Activated B cell treated with CpG ODN at 0.5 μM for 24 hours (primary cell): ENCODE measurements around the gene ZBTB16. TPM values are rescaled to one million over a fixed set of nuclear protein-coding genes. Genes with fewer than 3 reads are reported as not detected.

Experiments used
- ATAC-seq: fragments of 200-7000 bp; cut with Tn5 transposase; one replicate; pipeline ENCODE4 v1.10.0; 2021; ENCODE audit warnings: low read depth, mild to moderate bottlenecking, moderate library complexity
- CTCF ChIA-PET: fragments of 350-600 bp; sonication (Branson Sonifier 250); formaldehyde crosslinking; loops from one replicate; lab custom pipeline; 2021; ENCODE audit warnings: antibody characterized with exemption; lab: Charles Lee
- POLR2A ChIA-PET: fragments of 350-600 bp; sonication (Branson Sonifier 250); formaldehyde crosslinking; loops from one replicate; lab custom pipeline; 2021; ENCODE audit warnings: antibody characterized with exemption; lab: Charles Lee
- DNase-seq: peaks from one replicate; pipeline ENCODE4 v3.0.0; 2022
- H3K27ac Mint-ChIP-seq: one replicate; pipeline ENCODE4 v1.8.0; 2020; ENCODE audit warnings: mixed read lengths
- H3K27me3 Mint-ChIP-seq: one replicate; pipeline ENCODE4 v1.8.0; 2021; ENCODE audit warnings: mixed read lengths
- H3K36me3 Mint-ChIP-seq: one replicate; pipeline ENCODE4 v1.8.0; 2021; ENCODE audit warnings: low read depth, mixed read lengths
- H3K4me1 Mint-ChIP-seq: one replicate; pipeline ENCODE4 v1.8.0; 2021; ENCODE audit warnings: mixed read lengths
- H3K4me3 Mint-ChIP-seq: one replicate; pipeline ENCODE4 v1.8.0; 2020; ENCODE audit warnings: mild to moderate bottlenecking, mixed read lengths
- H3K9me3 Mint-ChIP-seq: one replicate; pipeline ENCODE4 v1.8.0; 2020; ENCODE audit warnings: mixed read lengths
- CTCF ChIP-seq: fragments of 200-600 bp; IDR thresholded peaks from one replicate; pipeline ENCODE4 v1.8.0; 2022; ENCODE audit warnings: antibody characterized with exemption, mild to moderate bottlenecking
- intact Hi-C: fragments of 100-400 bp; cut with micrococcal nuclease; formaldehyde crosslinking; loops from one replicate; pipeline ENCODE4 v1.15.1; 2024
- total RNA-seq: library from RNA; stranded (reverse); gene quantifications from 2 replicates; pipeline ENCODE4 v1.2.3, GENCODE V29; 2022

Gene ZBTB16
- total RNA-seq, 1 donor from 2014 or later, result 2.5 TPM

GRCh38 chr11:114195151-114195550 lies 135.6 kb downstream of the ZBTB16 start:
- H3K27me3 Mint-ChIP-seq, result no peaks in the 10 kb centered on the region
- peaks cover 3% of the 10 kb centered on the region for H3K9me3 Mint-ChIP-seq
- H3K4me1 Mint-ChIP-seq, result peaks cover 47% of the 10 kb centered on the region
- DNase-seq (no peak), ATAC-seq (no peak)
- no peak overlapping the region for H3K27ac Mint-ChIP-seq
- peaks cover 2% of the 10 kb centered on the region for H3K36me3 Mint-ChIP-seq
- intact Hi-C loops, result no loop called here
- ChIA-PET POLR2A (no interaction called here), CTCF (interaction anchor here (1.0 to 1.5 kb wide), 3 partner anchors 66 to 299 kb away, joined by 5 to 9 read pairs (median 5); no protein-coding TSS in a partner anchor)
- TF ChIP-seq CTCF, result no peak
- no peak overlapping the region for H3K4me3 Mint-ChIP-seq

GRCh38 chr11:114195981-114196731 lies 136.6 kb downstream of the ZBTB16 start:
- intact Hi-C loops, result loop anchor here (1.0 to 2.0 kb wide), 3 partner anchors 160 to 299 kb away; no protein-coding TSS in a partner anchor
- ATAC-seq, result no peak
- peak overlapping the region; percentile 87 for H3K27ac Mint-ChIP-seq

GRCh38 chr11:114196997-114197703 lies 137.6 kb downstream of the ZBTB16 start:
- Mint-ChIP-seq H3K36me3 (no peaks in the 10 kb centered on the region), H3K4me3 (peak overlapping the region; percentile 66), H3K27me3 (no peaks in the 10 kb centered on the region), H3K27ac (peak overlapping the region; percentile 87), H3K4me1 (peaks cover 46% of the 10 kb centered on the region), H3K9me3 (no peaks in the 10 kb centered on the region)
- intact Hi-C loops, result loop anchor here (1.0 to 2.0 kb wide), 3 partner anchors 161 to 300 kb away; no protein-coding TSS in a partner anchor
- POLR2A ChIA-PET, result interaction anchor here (0.7 to 1.7 kb wide), 3 partner anchors 10 to 62 kb away, joined by 4 to 9 read pairs (median 7); no protein-coding TSS in a partner anchor
- CTCF ChIA-PET, result interaction anchor here (0.8 to 1.5 kb wide), 4 partner anchors 61 to 301 kb away, joined by 3 to 9 read pairs (median 6); no protein-coding TSS in a partner anchor
- DNase-seq (no peak), ATAC-seq (peak; percentile 87)
- no peak for TF ChIP-seq CTCF

More at GRCh38 chr11:114195981-114196731, 136.6 kb downstream of the ZBTB16 start:
- Mint-ChIP-seq H3K36me3 (no peaks in the 10 kb centered on the region), H3K4me1 (peaks cover 46% of the 10 kb centered on the region), H3K27me3 (no peaks in the 10 kb centered on the region), H3K9me3 (no peaks in the 10 kb centered on the region), H3K4me3 (no peak overlapping the region)
- CTCF ChIA-PET, result interaction anchor here (0.8 to 1.5 kb wide), 5 partner anchors 62 to 300 kb away, joined by 3 to 9 read pairs (median 6); no protein-coding TSS in a partner anchor
- TF ChIP-seq CTCF, result no peak
- POLR2A ChIA-PET, result interaction anchor here (1.1 to 1.7 kb wide), 2 partner anchors 9 to 63 kb away, joined by 4 to 9 read pairs; no protein-coding TSS in a partner anchor
- DNase-seq, result no peak

- CTCF ChIA-PET, result no interaction called here
- intact Hi-C loops, result loop anchor here (2.0 kb wide), 1 partner anchor 301 kb away; no protein-coding TSS in a partner anchor
- DNase-seq (no peak), ATAC-seq (no peak)
- Mint-ChIP-seq H3K27ac (no peak overlapping the region), H3K27me3 (no peaks in the 10 kb centered on the region), H3K4me3 (no peak overlapping the region), H3K9me3 (no peaks in the 10 kb centered on the region), H3K36me3 (no peaks in the 10 kb centered on the region), H3K4me1 (peaks cover 45% of the 10 kb centered on the region)
- no peak for TF ChIP-seq CTCF
- POLR2A ChIA-PET, result interaction anchor here (0.7 to 1.1 kb wide), 2 partner anchors 9 to 11 kb away, joined by 3 to 7 read pairs; no protein-coding TSS in a partner anchor
Observed at GRCh38 chr11:114197799-114198500, 138.4 kb downstream of the ZBTB16 start.
